ENCODE data around the gene SYT7. TPM values are rescaled to one million over a fixed set of nuclear protein-coding genes. Genes with fewer than 3 reads are reported as not detected.

SYT7 gene
- total and polyA plus RNA-seq, 10 of the 15 experiments (the other 5 are each of a cell fraction or from before 2014, with no cell fraction given), result not detected

- RAD21 ChIA-PET (ENCODE audit: unreplicated experiment), result no interaction called here
- no peak overlapping the region for H3K27ac ChIP-seq (ENCODE audit: control insufficient read depth, insufficient read depth)
- CTCF ChIA-PET, result no interaction called here
- no TSS peak for BruUV-seq (replicated peaks)
- SMC1A ChIA-PET (ENCODE audit: uncharacterized antibody, unreplicated experiment), result no interaction called here
- no peak overlapping the region for H3K9ac ChIP-seq (ENCODE audit: control insufficient read depth, insufficient read depth, low read length)
- H3K4me3 ChIP-seq, result no peak overlapping the region
- no peaks in the 10 kb centered on the region for H3K4me1 ChIP-seq (ENCODE audit: control insufficient read depth, insufficient read depth, low read length)
- DNase-seq (ENCODE audit: low read depth, low spot score) (no peak), ATAC-seq (no peak), FAIRE-seq (no peak)
- WGBS (ENCODE audit: insufficient coverage, insufficient replicate concordance, low lambda C conversion rate, missing lambda C conversion rate), result 6% methylated on average over 3 of the region's 3 CpGs
- no peak overlapping the region for H3K4me2 ChIP-seq (ENCODE audit: control insufficient read depth, insufficient read depth)
- in situ Hi-C loops (cut with MboI), result no loop called here
- intact Hi-C loops (cut with micrococcal nuclease; ENCODE audit: unreplicated experiment), result no loop called here
- H3K79me2 ChIP-seq (ENCODE audit: control insufficient read depth, insufficient read depth, low read length), result no peaks in the 10 kb centered on the region
- H2AFZ ChIP-seq (ENCODE audit: control insufficient read depth, low read depth, low read length), result no peak overlapping the region
- POLR2A ChIA-PET, result no interaction called here
- H3K27me3 ChIP-seq (replicated peaks in 1 of 2; ENCODE audit: control insufficient read depth in 2 of 2, insufficient read depth in 2 of 2, low read length in 1 of 2), result peaks cover 9 to 12% of the 10 kb centered on the region in 2 experiments
- no peaks in the 10 kb centered on the region for H3K36me3 ChIP-seq (ENCODE audit: control insufficient read depth in 2 of 2, insufficient read depth in 2 of 2, low read length in 1 of 2)
- no peaks in the 10 kb centered on the region for H3K9me3 ChIP-seq (replicated peaks; ENCODE audit: control insufficient read depth, insufficient read depth, low read length)
- TF ChIP-seq RBBP5 (conservative IDR thresholded peaks at IDR 0.05) (no peak), PML (IDR thresholded peaks at IDR 0.05; ENCODE audit: low read length) (no peak), NR2C1 (IDR thresholded peaks at IDR 0.05) (no peak), NR2F1 (conservative IDR thresholded peaks at IDR 0.05) (no peak), ATF7 (IDR thresholded peaks at IDR 0.05; ENCODE audit: low read depth) (no peak), CHD1 (IDR thresholded peaks at IDR 0.05; ENCODE audit: low read depth, low read length) (no peak), MYC (IDR thresholded peaks at IDR 0.05; ENCODE audit: insufficient read depth, insufficient read length, insufficient replicate concordance, low read length, severe bottlenecking) (no peak), GATAD2B (conservative IDR thresholded peaks at IDR 0.05; ENCODE audit: low read depth) (no peak), ZNF622 (IDR thresholded peaks at IDR 0.05) (no peak), POLR2AphosphoS5 (IDR thresholded peaks at IDR 0.05; ENCODE audit: low read length) (no peak), NKRF (conservative IDR thresholded peaks at IDR 0.05) (no peak), E2F8 (IDR thresholded peaks at IDR 0.05; ENCODE audit: low read depth, partially characterized antibody) (no peak), SRF (IDR thresholded peaks at IDR 0.05; ENCODE audit: low read depth in 2 of 2, low read length in 2 of 2) (no peak), PKNOX1 (IDR thresholded peaks at IDR 0.05) (no peak), NFXL1 (IDR thresholded peaks at IDR 0.05; ENCODE audit: borderline replicate concordance) (no peak), HDGF (IDR thresholded peaks at IDR 0.05) (no peak)
- no peaks in the 10 kb centered on the region for H4K20me1 ChIP-seq (ENCODE audit: control insufficient read depth, insufficient read depth)
These were observed 69.5 kb downstream of the SYT7 start for GRCh38 chr11:61511383-61511782.

All from GM12878 (cell line).